ENCODE measurements around the gene CCDC9.

Gene CCDC9

GRCh38 chr19:47316513-47316912 lies 60.2 kb downstream of the CCDC9 start:
- Histone ChIP-seq H3K4me1 (ENCODE audit: insufficient read depth, insufficient read length) (no peaks in the 10 kb centered on the region), H3K4me3 (ENCODE audit: insufficient read length, low read depth) (no peak overlapping the region), H3K27me3 (ENCODE audit: insufficient read depth, insufficient read length) (no peaks in the 10 kb centered on the region), H3K36me3 (ENCODE audit: insufficient read depth, insufficient read length, low read length) (no peaks in the 10 kb centered on the region), H3K9me3 (ENCODE audit: insufficient read depth, low read length) (no peaks in the 10 kb centered on the region), H3K9ac (ENCODE audit: insufficient read length, low read depth) (no peak overlapping the region)
- TF ChIP-seq ZNF274 (IDR thresholded peaks at IDR 0.05; ENCODE audit: low read depth, low read length) (no peak), YY1 (IDR thresholded peaks at IDR 0.05; ENCODE audit: insufficient read depth, insufficient read length) (no peak)
- DNase-seq (ENCODE audit: low read depth, low spot score): no peak

- no peak for TF ChIP-seq YY1 (IDR thresholded peaks at IDR 0.05; ENCODE audit: insufficient read depth, insufficient read length)
- TF ChIP-seq ZNF274 (IDR thresholded peaks at IDR 0.05; ENCODE audit: low read depth, low read length): no peak
- no peak for TF ChIP-seq SUZ12 (IDR thresholded peaks at IDR 0.05; ENCODE audit: extremely low read depth, insufficient read depth, insufficient read length)
- no peaks in the 10 kb centered on the region for H3K27me3 ChIP-seq (ENCODE audit: insufficient read depth, insufficient read length)
- H3K4me3 ChIP-seq (ENCODE audit: insufficient read length, low read depth): no peak overlapping the region
These were observed 63.9 kb downstream of the CCDC9 start for GRCh38 chr19:47319923-47320871.

More at GRCh38 chr19:47319923-47320871, 63.9 kb downstream of the CCDC9 start:
- H3K9ac ChIP-seq (ENCODE audit: insufficient read length, low read depth): no peak overlapping the region
- no peaks in the 10 kb centered on the region for H3K9me3 ChIP-seq (ENCODE audit: insufficient read depth, low read length)
- H3K4me1 ChIP-seq (ENCODE audit: insufficient read depth, insufficient read length): no peaks in the 10 kb centered on the region
- no peak for DNase-seq (ENCODE audit: low read depth, low spot score)
- no peaks in the 10 kb centered on the region for H3K36me3 ChIP-seq (ENCODE audit: insufficient read depth, insufficient read length, low read length)
